HCT116 (cell line): Measurements from ENCODE around the gene SEMA3F. TPM values are rescaled to one million over a fixed set of nuclear protein-coding genes. Genes with fewer than 3 reads are reported as not detected.

Source experiments
- ATAC-seq: fragments of 200-7000 bp; cut with Tn5 transposase; 2 replicates; pipeline ENCODE4 v1.9.1; 2020; ENCODE audit warnings: mild to moderate bottlenecking, moderate library complexity
- BruUV-seq: library from RNA; stranded (reverse); fragments of 400-500 nt; replicated peaks from 2 replicates; lab custom pipeline; 2021; lab: Mats Ljungman, UMichigan
- CTCF ChIA-PET: fragments of 300-600 bp; sonication (Branson Sonifier 250); formaldehyde crosslinking; loops from one replicate; lab custom pipeline; 2021; ENCODE audit warnings: antibody characterized with exemption; lab: Charles Lee
- POLR2A ChIA-PET: fragments of 300-600, 350-600 bp; sonication (Branson Sonifier 250); formaldehyde crosslinking; loops from one replicate; lab custom pipeline; 2021; ENCODE audit warnings: antibody characterized with exemption; lab: Charles Lee
- RAD21 ChIA-PET, 2 experiments: fragments of 300-600 bp; sonication (Branson Sonifier 250); formaldehyde crosslinking; loops; one replicate each; lab custom pipeline; 2023; ENCODE audit warnings: low total read pairs in 2 of 2; ENCODE audit not compliant: uncharacterized antibody in 2 of 2, unreplicated experiment in 2 of 2, low non-redundant PET in 1 of 2; lab: Charles Lee
- DNase-seq: peaks from one replicate; pipeline ENCODE4 v3.0.0-alpha.2; 2010; ENCODE audit warnings: low read depth, low spot score
- H2AFZ ChIP-seq: fragments of 200-600 bp; shearing (Covaris generic), sonication (generic); 2 replicates; pipeline ENCODE4 v1.6.1; 2017; ENCODE audit warnings: low read depth, mixed run types, mixed read lengths, antibody characterized with exemption, low read length; ENCODE audit not compliant: poor library complexity, severe bottlenecking
- H3K27ac ChIP-seq: 2 replicates; pipeline ENCODE4 v1.5.1; 2012; ENCODE audit warnings: low read depth, low read length
- H3K27me3 ChIP-seq: fragments of 200-600 bp; sonication (generic); 2 replicates; pipeline ENCODE4 v1.6.1; 2016; ENCODE audit warnings: mixed run types, low read length, mixed read lengths; ENCODE audit not compliant: insufficient read depth
- H3K36me3 ChIP-seq, 2 experiments: fragments of 200-500 bp in 1 of 2; fragments of 200-600 bp in 1 of 2; sonication (Bioruptor generic) in 1 of 2; sonication (generic) in 1 of 2; 2 replicates each; pipeline versions ENCODE4 v1.5.1 to v1.6.1; 2014 to 2016; ENCODE audit warnings: low read length in 2 of 2, inconsistent platforms in 1 of 2, mixed read lengths in 1 of 2, mixed run types in 1 of 2; ENCODE audit not compliant: insufficient read depth in 2 of 2, control insufficient read depth in 1 of 2
- H3K4me1 ChIP-seq, 2 experiments: fragments of 200-600 bp in 1 of 2; sonication (generic) in 1 of 2; 2 replicates each; pipeline versions ENCODE4 v1.5.1 to v1.6.1; 2012 to 2017; ENCODE audit warnings: low read length in 2 of 2, inconsistent platforms in 1 of 2, mild to moderate bottlenecking in 1 of 2, mixed read lengths in 1 of 2, mixed run types in 1 of 2, moderate library complexity in 1 of 2; ENCODE audit not compliant: insufficient read depth in 2 of 2, control insufficient read depth in 1 of 2
- H3K4me2 ChIP-seq: fragments of 200-600 bp; sonication (generic); 2 replicates; pipeline ENCODE4 v1.6.1; 2017; ENCODE audit warnings: mixed run types, low read length, mixed read lengths
- H3K4me3 ChIP-seq, 2 experiments: fragments of 200-600 bp in 1 of 2; sonication (generic) in 1 of 2; replicated peaks in 1 of 2; 2 replicates each; pipeline ENCODE4 v1.5.1; 2011 to 2016; ENCODE audit warnings: low read length in 2 of 2, control low read depth in 1 of 2, low read depth in 1 of 2, mild to moderate bottlenecking in 1 of 2, mixed read lengths in 1 of 2, mixed run types in 1 of 2
- H3K79me2 ChIP-seq: fragments of 200-600 bp; sonication (generic); 2 replicates; pipeline ENCODE4 v1.6.1; 2017; ENCODE audit warnings: mild to moderate bottlenecking, mixed run types, low read length, moderate library complexity, mixed read lengths; ENCODE audit not compliant: insufficient read depth
- H3K9ac ChIP-seq: fragments of 200-600 bp; sonication (generic); 2 replicates; pipeline ENCODE4 v1.6.1; 2016; ENCODE audit warnings: low read length, mixed read lengths
- H3K9me2 ChIP-seq: fragments of 200-600 bp; sonication (generic), shearing (Covaris generic); 2 replicates; pipeline ENCODE4 v1.6.1; 2017; ENCODE audit warnings: mixed run types, mild to moderate bottlenecking, moderate library complexity; ENCODE audit not compliant: insufficient read depth
- H3K9me3 ChIP-seq, 2 experiments: fragments of 200-500 bp in 1 of 2; fragments of 200-600 bp in 1 of 2; sonication (Bioruptor generic) in 1 of 2; sonication (generic) in 1 of 2; 2 replicates each; pipeline ENCODE4 v1.6.1; 2014 to 2017; ENCODE audit warnings: low read length in 2 of 2, mixed read lengths in 2 of 2, inconsistent platforms in 1 of 2, low read depth in 1 of 2, mild to moderate bottlenecking in 1 of 2, mixed run types in 1 of 2, moderate library complexity in 1 of 2; ENCODE audit not compliant: control insufficient read depth in 1 of 2, insufficient read depth in 1 of 2
- H4K20me1 ChIP-seq: fragments of 200-600 bp; sonication (generic), shearing (Covaris generic); 2 replicates; pipeline ENCODE4 v1.6.1; 2017; ENCODE audit warnings: mixed run types, mild to moderate bottlenecking, moderate library complexity; ENCODE audit not compliant: insufficient read depth
- CBX3 ChIP-seq: IDR thresholded peaks from 2 replicates; pipeline ENCODE4 v1.6.1; 2012; ENCODE audit warnings: low read depth
- CTCF ChIP-seq, 3 experiments: fragments of 200-600 bp in 1 of 3; sonication (generic) in 1 of 3; IDR thresholded peaks in 2 of 3; conservative IDR thresholded peaks in 1 of 3; 2 replicates each; pipeline ENCODE4 v1.5.1; 2012 to 2017; ENCODE audit warnings: low read depth in 2 of 3, low read length in 2 of 3, antibody characterized with exemption in 1 of 3, borderline replicate concordance in 1 of 3, control low read depth in 1 of 3, mild to moderate bottlenecking in 1 of 3, mixed read lengths in 1 of 3, mixed run types in 1 of 3, moderate library complexity in 1 of 3; ENCODE audit not compliant: insufficient read depth in 1 of 3
- ELF1 ChIP-seq: IDR thresholded peaks from 2 replicates; pipeline ENCODE4 v1.6.1; 2012; ENCODE audit warnings: low read depth, borderline replicate concordance
- EZH2 ChIP-seq: fragments of 200-600 bp; sonication (generic); IDR thresholded peaks from 2 replicates; pipeline ENCODE4 v1.6.1; 2017; ENCODE audit warnings: antibody characterized with exemption, mixed run types
- FOSL1 ChIP-seq: IDR thresholded peaks from 2 replicates; pipeline ENCODE4 v1.6.1; 2012; ENCODE audit warnings: low read depth
- POLR2A ChIP-seq: IDR thresholded peaks from 2 replicates; pipeline ENCODE4 v1.7.0; 2011; ENCODE audit warnings: borderline replicate concordance; ENCODE audit not compliant: insufficient read depth, insufficient read length; ENCODE audit errors: extremely low read depth
- TCF7L2 ChIP-seq: IDR thresholded peaks from 2 replicates; pipeline ENCODE4 v1.7.0; 2011; ENCODE audit warnings: borderline replicate concordance, inconsistent platforms; ENCODE audit not compliant: insufficient read depth, insufficient read length; ENCODE audit errors: extremely low read depth
- intact Hi-C: fragments of 100-400 bp; cut with micrococcal nuclease; formaldehyde crosslinking; loops from 2 replicates; pipeline ENCODE4 v1.10.0; 2022
- total RNA-seq: library from RNA; stranded (reverse); gene quantifications from one replicate; pipeline ENCODE4 v1.2.1, GENCODE V29; 2021; ENCODE audit not compliant: unreplicated experiment
- TF ChIP-seq, protein P1 (sequence below): IDR thresholded peaks from 2 replicates; pipeline ENCODE4 v1.6.1; 2012
- TF ChIP-seq, protein P2 (sequence below): IDR thresholded peaks from 2 replicates; pipeline ENCODE4 v1.6.1; 2012; ENCODE audit warnings: low read depth

SEMA3F gene
- total RNA-seq, 1 experiment from 2014 or later: 15.7 TPM

DNA sequence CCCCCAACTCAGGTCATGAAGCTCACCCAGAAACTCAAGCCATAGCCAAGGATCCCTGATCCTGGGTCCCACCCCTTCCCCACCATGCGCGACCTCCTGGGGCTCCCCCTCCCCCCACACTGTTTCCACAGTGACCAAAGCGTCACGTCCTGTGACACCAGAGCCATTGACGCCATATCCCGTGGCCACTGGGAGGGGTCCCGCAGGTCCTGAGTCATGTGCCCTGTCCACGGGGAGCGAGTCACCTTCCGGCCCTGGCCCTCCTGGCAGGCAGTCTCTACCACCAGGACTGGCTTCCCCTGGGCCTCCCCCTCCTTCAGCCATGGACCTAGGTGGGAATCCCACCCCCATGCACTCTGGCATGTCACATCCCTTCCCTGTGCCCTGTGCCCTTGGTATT is 15.6 kb downstream of the SEMA3F start:
- Histone ChIP-seq H4K20me1 (no peaks in the 10 kb centered on the region), H3K27me3 (no peaks in the 10 kb centered on the region), H3K9ac (no peak overlapping the region), H3K79me2 (no peaks in the 10 kb centered on the region), H3K36me3 (no peaks in the 10 kb centered on the region)
- ChIA-PET POLR2A (no interaction called here), RAD21 (no interaction called here)
- BruUV-seq: no TSS peak
- no peak for ATAC-seq
- TF ChIP-seq, protein P1, sequence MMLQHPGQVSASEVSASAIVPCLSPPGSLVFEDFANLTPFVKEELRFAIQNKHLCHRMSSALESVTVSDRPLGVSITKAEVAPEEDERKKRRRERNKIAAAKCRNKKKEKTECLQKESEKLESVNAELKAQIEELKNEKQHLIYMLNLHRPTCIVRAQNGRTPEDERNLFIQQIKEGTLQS: no peak
- TF ChIP-seq TCF7L2 (no peak), CTCF (IDR thresholded peaks at IDR 0.05 in 2 of 3, conservative IDR thresholded peaks at IDR 0.05 in 1 of 3; ENCODE audit: borderline replicate concordance in 1 of 3, insufficient read depth in 1 of 3, low read depth in 2 of 3, low read length in 2 of 3) (no peak), CBX3 (no peak), EZH2 (no peak), POLR2A (no peak), ELF1 (no peak), FOSL1 (no peak)
- TF ChIP-seq, protein P2, sequence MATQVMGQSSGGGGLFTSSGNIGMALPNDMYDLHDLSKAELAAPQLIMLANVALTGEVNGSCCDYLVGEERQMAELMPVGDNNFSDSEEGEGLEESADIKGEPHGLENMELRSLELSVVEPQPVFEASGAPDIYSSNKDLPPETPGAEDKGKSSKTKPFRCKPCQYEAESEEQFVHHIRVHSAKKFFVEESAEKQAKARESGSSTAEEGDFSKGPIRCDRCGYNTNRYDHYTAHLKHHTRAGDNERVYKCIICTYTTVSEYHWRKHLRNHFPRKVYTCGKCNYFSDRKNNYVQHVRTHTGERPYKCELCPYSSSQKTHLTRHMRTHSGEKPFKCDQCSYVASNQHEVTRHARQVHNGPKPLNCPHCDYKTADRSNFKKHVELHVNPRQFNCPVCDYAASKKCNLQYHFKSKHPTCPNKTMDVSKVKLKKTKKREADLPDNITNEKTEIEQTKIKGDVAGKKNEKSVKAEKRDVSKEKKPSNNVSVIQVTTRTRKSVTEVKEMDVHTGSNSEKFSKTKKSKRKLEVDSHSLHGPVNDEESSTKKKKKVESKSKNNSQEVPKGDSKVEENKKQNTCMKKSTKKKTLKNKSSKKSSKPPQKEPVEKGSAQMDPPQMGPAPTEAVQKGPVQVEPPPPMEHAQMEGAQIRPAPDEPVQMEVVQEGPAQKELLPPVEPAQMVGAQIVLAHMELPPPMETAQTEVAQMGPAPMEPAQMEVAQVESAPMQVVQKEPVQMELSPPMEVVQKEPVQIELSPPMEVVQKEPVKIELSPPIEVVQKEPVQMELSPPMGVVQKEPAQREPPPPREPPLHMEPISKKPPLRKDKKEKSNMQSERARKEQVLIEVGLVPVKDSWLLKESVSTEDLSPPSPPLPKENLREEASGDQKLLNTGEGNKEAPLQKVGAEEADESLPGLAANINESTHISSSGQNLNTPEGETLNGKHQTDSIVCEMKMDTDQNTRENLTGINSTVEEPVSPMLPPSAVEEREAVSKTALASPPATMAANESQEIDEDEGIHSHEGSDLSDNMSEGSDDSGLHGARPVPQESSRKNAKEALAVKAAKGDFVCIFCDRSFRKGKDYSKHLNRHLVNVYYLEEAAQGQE: no peak
- TF ChIP-seq, all 23 proteins: peak for 0
- no peaks in the 10 kb centered on the region for H3K9me3 ChIP-seq
- H2AFZ ChIP-seq: no peak overlapping the region
- DNase-seq: no peak
- no peaks in the 10 kb centered on the region for H3K9me2 ChIP-seq
- H3K27ac ChIP-seq: no peak overlapping the region
- intact Hi-C loops: no loop called here
- H3K4me1 ChIP-seq: peaks cover 2 to 46% of the 10 kb centered on the region in 2 experiments; a peak in 3 of 4 replicates
- peak overlapping the region; percentile 24; the same call in 1 of the 2 replicates for H3K4me2 ChIP-seq
- CTCF ChIA-PET: no interaction called here
- H3K4me3 ChIP-seq: no peak overlapping the region
